ENCODE measurements around the gene RTN4R. TPM values are rescaled to one million over a fixed set of nuclear protein-coding genes. Genes with fewer than 3 reads are reported as not detected.

The RTN4R gene
- total RNA-seq, 1 experiment from 2014 or later = 19.0 TPM

GRCh38 chr22:20258021-20258299 lies 10.2 kb downstream of the RTN4R start:
- ATAC-seq (no peak), DNase-seq (ENCODE audit: low read depth, low spot score) (no peak)
- no peaks in the 10 kb centered on the region for H3K27me3 ChIP-seq (ENCODE audit: insufficient read depth, low read length)
- BruUV-seq (replicated peaks) = no TSS peak
- no peaks in the 10 kb centered on the region for H3K9me2 ChIP-seq (ENCODE audit: insufficient read depth)
- ChIA-PET RAD21 (ENCODE audit: low non-redundant PET in 1 of 2, low total read pairs in 2 of 2, uncharacterized antibody in 2 of 2, unreplicated experiment in 2 of 2) (no interaction called here), POLR2A (no interaction called here), CTCF (interaction anchor here (1.6 kb wide), 1 partner anchor 10 kb away, joined by 5 read pairs; no protein-coding TSS in a partner anchor)
- H2AFZ ChIP-seq (ENCODE audit: low read depth, low read length, poor library complexity, severe bottlenecking) = no peak overlapping the region
- H3K4me1 ChIP-seq (ENCODE audit: control insufficient read depth in 1 of 2, insufficient read depth in 2 of 2, low read length in 2 of 2) = no peaks in the 10 kb centered on the region
- intact Hi-C loops (cut with micrococcal nuclease) = no loop called here
- H3K27ac ChIP-seq (ENCODE audit: low read depth, low read length) = no peak overlapping the region
- no peaks in the 10 kb centered on the region for H3K79me2 ChIP-seq (ENCODE audit: insufficient read depth, low read length)
- H3K4me2 ChIP-seq (ENCODE audit: low read length) = no peak overlapping the region
- H3K36me3 ChIP-seq (ENCODE audit: control insufficient read depth in 1 of 2, insufficient read depth in 2 of 2, low read length in 2 of 2) = no peaks in the 10 kb centered on the region
- H3K9ac ChIP-seq (ENCODE audit: low read length) = no peak overlapping the region
- no peaks in the 10 kb centered on the region for H3K9me3 ChIP-seq (ENCODE audit: control insufficient read depth in 1 of 2, insufficient read depth in 1 of 2, low read depth in 1 of 2, low read length in 2 of 2)
- H4K20me1 ChIP-seq (ENCODE audit: insufficient read depth) = no peaks in the 10 kb centered on the region
- H3K4me3 ChIP-seq (replicated peaks in 1 of 2; ENCODE audit: low read depth in 1 of 2, low read length in 2 of 2) = no peak overlapping the region
- TF ChIP-seq SIN3A (IDR thresholded peaks at IDR 0.05; ENCODE audit: low read depth) = no peak
- TF ChIP-seq EGR1 (IDR thresholded peaks at IDR 0.05; ENCODE audit: low read depth) = no peak
- TF ChIP-seq ZNF274 (IDR thresholded peaks at IDR 0.05; ENCODE audit: low read depth, low read length) = no peak
- TF ChIP-seq SP1 (IDR thresholded peaks at IDR 0.05; ENCODE audit: low read depth) = no peak
- TF ChIP-seq, protein P1, sequence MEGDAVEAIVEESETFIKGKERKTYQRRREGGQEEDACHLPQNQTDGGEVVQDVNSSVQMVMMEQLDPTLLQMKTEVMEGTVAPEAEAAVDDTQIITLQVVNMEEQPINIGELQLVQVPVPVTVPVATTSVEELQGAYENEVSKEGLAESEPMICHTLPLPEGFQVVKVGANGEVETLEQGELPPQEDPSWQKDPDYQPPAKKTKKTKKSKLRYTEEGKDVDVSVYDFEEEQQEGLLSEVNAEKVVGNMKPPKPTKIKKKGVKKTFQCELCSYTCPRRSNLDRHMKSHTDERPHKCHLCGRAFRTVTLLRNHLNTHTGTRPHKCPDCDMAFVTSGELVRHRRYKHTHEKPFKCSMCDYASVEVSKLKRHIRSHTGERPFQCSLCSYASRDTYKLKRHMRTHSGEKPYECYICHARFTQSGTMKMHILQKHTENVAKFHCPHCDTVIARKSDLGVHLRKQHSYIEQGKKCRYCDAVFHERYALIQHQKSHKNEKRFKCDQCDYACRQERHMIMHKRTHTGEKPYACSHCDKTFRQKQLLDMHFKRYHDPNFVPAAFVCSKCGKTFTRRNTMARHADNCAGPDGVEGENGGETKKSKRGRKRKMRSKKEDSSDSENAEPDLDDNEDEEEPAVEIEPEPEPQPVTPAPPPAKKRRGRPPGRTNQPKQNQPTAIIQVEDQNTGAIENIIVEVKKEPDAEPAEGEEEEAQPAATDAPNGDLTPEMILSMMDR (IDR thresholded peaks at IDR 0.05 in 2 of 3, conservative IDR thresholded peaks at IDR 0.05 in 1 of 3; ENCODE audit: borderline replicate concordance in 1 of 3, insufficient read depth in 1 of 3, low read depth in 2 of 3, low read length in 2 of 3) = no peak
- TF ChIP-seq TCF7L2 (IDR thresholded peaks at IDR 0.05; ENCODE audit: borderline replicate concordance, extremely low read depth, insufficient read depth, insufficient read length) = no peak
- TF ChIP-seq MAX (IDR thresholded peaks at IDR 0.05) = no peak
- no peak for TF ChIP-seq EZH2phosphoT487 (IDR thresholded peaks at IDR 0.05; ENCODE audit: borderline replicate concordance)
- no peak for TF ChIP-seq CEBPB (IDR thresholded peaks at IDR 0.05; ENCODE audit: low read depth)
- no peak for TF ChIP-seq ZFX (IDR thresholded peaks at IDR 0.05)
- no peak for TF ChIP-seq POLR2A (IDR thresholded peaks at IDR 0.05; ENCODE audit: borderline replicate concordance, extremely low read depth, insufficient read depth, insufficient read length)

Measured in HCT116 (cell line).